SK-N-SH (cell line): ENCODE measurements around the gene EVL.

Experiments
- CTCF ChIP-seq: fragments of 200-600 bp; sonication (generic); IDR thresholded peaks from 2 replicates; pipeline ENCODE4 v1.6.1; 2017; ENCODE audit warnings: antibody characterized with exemption, mild to moderate bottlenecking, moderate library complexity
- ELF1 ChIP-seq: IDR thresholded peaks from 2 replicates; pipeline ENCODE4 v1.4.0; 2012
- EP300 ChIP-seq, 2 experiments: IDR thresholded peaks; 2 replicates each; pipeline versions ENCODE4 v1.4.0 to v1.6.1; 2012; ENCODE audit warnings: borderline replicate concordance in 1 of 2, low read depth in 1 of 2, low read length in 1 of 2
- GABPA ChIP-seq: IDR thresholded peaks from 2 replicates; pipeline ENCODE4 v1.4.0; 2012; ENCODE audit warnings: low read depth, mild to moderate bottlenecking
- NRF1 ChIP-seq: IDR thresholded peaks from 2 replicates; pipeline ENCODE4 v1.6.1; 2012; ENCODE audit warnings: low read depth, mild to moderate bottlenecking, low read length
- POLR2AphosphoS5 ChIP-seq: IDR thresholded peaks from 2 replicates; pipeline ENCODE4 v1.6.1; 2012; ENCODE audit warnings: low read depth, low read length
- REST ChIP-seq: IDR thresholded peaks from 2 replicates; pipeline ENCODE4 v1.6.1; 2012; ENCODE audit warnings: mild to moderate bottlenecking, low read depth, low read length, moderate library complexity
- SMC3 ChIP-seq: IDR thresholded peaks from 2 replicates; pipeline ENCODE4 v1.6.1; 2012; ENCODE audit warnings: low read depth, low read length, improper control_type of control experiment
- TAF1 ChIP-seq: IDR thresholded peaks from 2 replicates; pipeline ENCODE4 v1.6.1; 2012; ENCODE audit warnings: low read depth, mild to moderate bottlenecking, low read length, moderate library complexity, borderline replicate concordance
- TEAD4 ChIP-seq: IDR thresholded peaks from 2 replicates; pipeline ENCODE4 v1.4.0; 2012; ENCODE audit warnings: mild to moderate bottlenecking, borderline replicate concordance; ENCODE audit not compliant: insufficient read depth
- USF1 ChIP-seq: IDR thresholded peaks from 2 replicates; pipeline ENCODE4 v1.4.0; 2012; ENCODE audit warnings: low read depth, borderline replicate concordance
- YY1 ChIP-seq: IDR thresholded peaks from 2 replicates; pipeline ENCODE4 v1.4.0; 2012; ENCODE audit warnings: low read depth, mild to moderate bottlenecking
- ZBTB33 ChIP-seq: IDR thresholded peaks from 2 replicates; pipeline ENCODE4 v1.4.0; 2012; ENCODE audit warnings: low read depth, borderline replicate concordance

GRCh38 chr14:100060760-100061159 is 4.5 kb upstream of the EVL start:
- TF ChIP-seq CTCF: no peak
- TF ChIP-seq TEAD4: no peak
- no peak for TF ChIP-seq GABPA
- no peak for TF ChIP-seq TAF1
- TF ChIP-seq USF1: no peak
- TF ChIP-seq EP300 (IDR thresholded peaks at IDR 0.05; ENCODE audit: borderline replicate concordance in 1 of 2, low read depth in 1 of 2, low read length in 1 of 2): no peak
- no peak for TF ChIP-seq REST
- no peak for TF ChIP-seq YY1
- no peak for TF ChIP-seq NRF1
- no peak for TF ChIP-seq ZBTB33
- TF ChIP-seq SMC3: no peak
- no peak for TF ChIP-seq POLR2AphosphoS5
- TF ChIP-seq ELF1: no peak
